ENCODE results near the gene AXL. TPM values are rescaled to one million over a fixed set of nuclear protein-coding genes. Genes with fewer than 3 reads are reported as not detected.

Gene AXL
- total and polyA plus RNA-seq, 2 of the 13 experiments (the other 11 are each of a cell fraction or from before 2014, with no cell fraction given) = 0.71 to 5.9 TPM

- TF ChIP-seq MTA1 (CRISPR knock-in tag; IDR thresholded peaks at IDR 0.05; ENCODE audit: borderline replicate concordance) (no peak), REXO4 (CRISPR knock-in tag; IDR thresholded peaks at IDR 0.05; ENCODE audit: borderline replicate concordance) (no peak), CENPBD1 (CRISPR knock-in tag; IDR thresholded peaks at IDR 0.05; ENCODE audit: borderline replicate concordance, low read depth) (no peak), DRAP1 (CRISPR knock-in tag; IDR thresholded peaks at IDR 0.05) (peak; percentile 97), KLF15 (CRISPR knock-in tag; IDR thresholded peaks at IDR 0.05; ENCODE audit: borderline replicate concordance) (no peak), POLR2AphosphoS5 (IDR thresholded peaks at IDR 0.05; ENCODE audit: low read depth, low read length) (peak; percentile 88), ELF3 (CRISPR knock-in tag; IDR thresholded peaks at IDR 0.05) (no peak; the same call in 1 of the 2 replicates), RFX1 (IDR thresholded peaks at IDR 0.05) (no peak), ATF6 (CRISPR knock-in tag; conservative IDR thresholded peaks at IDR 0.05) (no peak), SPEN (CRISPR knock-in tag; IDR thresholded peaks at IDR 0.05; ENCODE audit: low read depth) (peak; percentile 25; the same call in 1 of the 2 replicates), AGO2 (optimal IDR thresholded peaks at IDR 0.05; ENCODE audit: low read depth, low read length) (peak; percentile 17), PLRG1 (conservative IDR thresholded peaks at IDR 0.05) (no peak), NFE2L2 (IDR thresholded peaks at IDR 0.05; ENCODE audit: low read length) (no peak), ZNF570 (CRISPR knock-in tag; IDR thresholded peaks at IDR 0.05; ENCODE audit: borderline replicate concordance) (no peak), ZFP90 (CRISPR knock-in tag; IDR thresholded peaks at IDR 0.05; ENCODE audit: borderline replicate concordance) (no peak), ZNF501 (CRISPR knock-in tag; IDR thresholded peaks at IDR 0.05) (peak; percentile 7; the same call in 1 of the 2 replicates), TBP (CRISPR knock-in tag; IDR thresholded peaks at IDR 0.05) (no peak), SALL1 (CRISPR knock-in tag; IDR thresholded peaks at IDR 0.05) (peak; percentile 1; the same call in 1 of the 2 replicates), SRSF9 (IDR thresholded peaks at IDR 0.05; ENCODE audit: borderline replicate concordance, insufficient read depth, low read depth, low read length, poor library complexity, severe bottlenecking) (no peak), ETS1 (CRISPR knock-in tag; IDR thresholded peaks at IDR 0.05) (no peak), CREB3 (CRISPR knock-in tag; IDR thresholded peaks at IDR 0.05) (no peak), RAD21 (CRISPR knock-in tag; IDR thresholded peaks at IDR 0.05) (no peak), ZNF878 (CRISPR knock-in tag; IDR thresholded peaks at IDR 0.05) (no peak), ZNF782 (CRISPR knock-in tag; IDR thresholded peaks at IDR 0.05; ENCODE audit: borderline replicate concordance) (no peak), SIN3A (IDR thresholded peaks at IDR 0.05; ENCODE audit: borderline replicate concordance, low read depth, low read length) (peak; percentile 38; the same call in 1 of the 2 replicates), ZNF724P (CRISPR knock-in tag; IDR thresholded peaks at IDR 0.05; ENCODE audit: borderline replicate concordance) (no peak)
Measured at GRCh38 chr19:41263042-41263849, 44.2 kb downstream of the AXL start (continued).

All from HepG2 (cell line).